GM21737 (cell line): ENCODE data around the gene ANKDD1A.

Experiments
- ATAC-seq: cut with Tn5 transposase; IDR thresholded peaks from one replicate; pipeline ENCODE4 v1.9.1; 2021; ENCODE audit warnings: mild to moderate bottlenecking, moderate library complexity; ENCODE audit not compliant: unreplicated experiment

Gene ANKDD1A

DNA sequence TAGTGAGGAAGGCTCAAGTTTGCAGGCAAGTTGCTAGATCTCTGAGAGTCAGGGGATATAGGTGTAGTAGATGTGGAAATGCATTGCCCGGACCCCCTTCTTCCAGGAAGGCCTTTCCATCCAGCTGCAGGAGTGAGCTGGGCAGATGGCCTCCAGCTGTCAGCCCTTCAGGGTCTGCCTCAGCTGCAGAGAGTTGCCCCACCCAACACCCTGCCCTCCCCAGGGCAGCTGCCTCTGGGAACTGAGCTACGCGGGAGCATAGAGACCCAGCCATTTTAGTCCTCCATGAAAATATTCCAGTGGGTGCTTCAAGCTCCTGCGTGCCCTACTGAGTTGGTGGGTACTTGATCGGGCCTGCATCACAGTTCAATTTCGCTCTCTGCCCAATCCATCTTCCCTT is 48.5 kb downstream of the ANKDD1A start:
- no peak for ATAC-seq

DNA sequence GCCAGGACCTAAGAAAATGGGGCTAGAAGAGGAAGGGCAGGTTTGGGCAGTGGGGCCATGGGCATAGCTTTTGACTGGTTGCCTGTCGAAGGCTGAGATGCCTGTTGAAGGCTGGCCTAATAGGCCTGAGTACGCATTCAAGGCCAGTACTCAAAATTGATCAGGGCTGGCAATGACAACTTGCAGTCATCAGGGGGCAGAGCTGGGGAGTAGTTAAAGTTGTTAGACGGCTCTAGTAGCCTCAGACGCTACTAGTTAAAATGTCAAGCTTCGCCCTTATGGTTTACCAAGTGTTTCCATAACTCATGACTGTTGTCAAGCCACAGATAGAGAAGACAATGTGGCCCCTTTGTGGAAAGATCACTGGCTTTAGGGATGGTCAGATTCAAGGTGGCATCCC is 49.3 kb downstream of the ANKDD1A start:
- ATAC-seq = no peak

DNA sequence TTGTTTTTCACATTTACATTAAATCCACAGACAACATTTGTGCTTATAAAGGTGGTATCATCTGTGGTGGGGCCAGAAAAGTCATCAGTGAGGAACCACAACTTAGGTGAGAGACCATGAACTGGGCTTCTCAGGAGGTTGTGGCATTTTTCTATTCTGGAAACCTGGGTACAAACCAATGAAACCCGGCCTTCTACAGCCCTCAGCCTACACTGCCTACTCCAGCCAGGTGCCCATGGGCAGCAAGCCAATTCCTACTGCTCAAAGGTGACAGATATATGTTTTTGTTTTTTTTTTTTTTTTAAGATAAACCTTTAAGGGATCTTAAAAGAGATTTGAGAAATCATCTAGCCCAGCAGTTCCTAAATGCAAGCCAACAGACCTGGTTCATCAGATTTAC is 57.7 kb downstream of the ANKDD1A start:
- no peak for ATAC-seq

DNA sequence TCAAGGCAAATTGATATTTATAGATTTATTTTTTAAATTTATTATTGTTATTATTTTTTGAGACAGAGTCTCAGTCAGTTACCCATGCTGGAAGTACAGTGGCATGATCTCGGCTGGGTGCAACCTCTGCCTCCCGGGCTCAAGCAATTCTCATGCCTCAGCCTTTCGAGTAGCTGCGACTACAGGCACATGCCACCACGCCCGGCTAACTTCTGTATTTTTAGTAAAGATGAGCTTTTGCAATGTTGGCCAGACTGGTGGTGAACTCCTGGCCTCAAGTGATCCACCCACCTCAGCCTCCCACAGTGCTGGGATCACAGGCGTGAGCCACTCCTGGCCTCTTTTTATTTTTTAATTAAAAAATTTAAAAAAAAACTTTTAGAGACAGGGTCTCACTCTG is 59.0 kb downstream of the ANKDD1A start:
- no peak for ATAC-seq

- ATAC-seq = no peak
These were observed 63.7 kb downstream of the ANKDD1A start for GRCh38 chr15:64975390-64975789.

- ATAC-seq = no peak
These were observed 67.6 kb downstream of the ANKDD1A start for GRCh38 chr15:64979252-64979710.

DNA sequence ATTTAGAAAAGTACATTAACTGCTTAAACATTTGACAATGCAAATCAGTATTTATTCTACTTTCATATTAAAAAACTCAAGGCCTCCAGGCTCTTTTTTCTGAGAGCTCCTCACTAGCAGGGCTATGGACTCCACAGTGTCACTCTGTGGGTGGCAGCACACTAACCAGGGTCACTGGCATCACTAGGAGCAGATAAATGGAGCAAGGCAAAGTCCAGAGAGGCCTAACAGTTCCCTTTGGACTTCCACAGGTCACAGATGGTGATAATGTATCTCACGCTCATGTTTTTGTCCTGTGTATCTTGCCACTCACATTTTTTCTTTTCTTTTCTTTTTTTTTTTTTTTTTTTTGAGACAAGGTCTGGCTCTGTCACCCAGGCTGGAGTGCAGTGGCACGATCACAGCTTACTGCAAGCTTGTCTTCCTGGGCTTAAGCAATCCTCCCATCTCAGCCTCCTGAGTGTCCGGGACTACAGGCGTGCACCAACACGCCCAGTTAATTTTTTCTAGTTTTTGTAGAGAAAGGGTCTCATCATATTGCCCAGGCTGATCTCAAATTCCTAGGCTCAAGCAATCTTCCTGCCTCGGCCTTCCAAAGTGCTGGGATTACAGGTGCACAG is 70.2 kb downstream of the ANKDD1A start:
- ATAC-seq = no peak

DNA sequence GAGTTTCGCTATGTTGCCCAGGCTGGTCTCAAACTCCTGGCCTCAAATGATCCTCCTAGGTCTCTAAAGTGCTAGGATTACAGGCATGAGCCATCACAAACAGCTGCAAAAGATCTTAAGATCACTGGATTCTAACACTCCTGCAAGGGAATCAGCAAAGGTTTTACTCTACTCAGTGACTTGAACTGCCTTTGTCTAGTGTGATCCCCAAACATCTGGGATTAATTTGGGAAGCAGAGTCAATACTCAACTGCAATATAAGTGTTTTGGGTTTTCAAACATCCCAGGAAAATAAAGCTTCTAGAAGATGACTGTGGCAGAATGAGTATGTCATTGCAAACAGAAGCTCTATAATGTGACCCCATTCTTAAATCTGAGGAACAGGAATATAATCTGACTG is 70.8 kb downstream of the ANKDD1A start:
- ATAC-seq = no peak

DNA sequence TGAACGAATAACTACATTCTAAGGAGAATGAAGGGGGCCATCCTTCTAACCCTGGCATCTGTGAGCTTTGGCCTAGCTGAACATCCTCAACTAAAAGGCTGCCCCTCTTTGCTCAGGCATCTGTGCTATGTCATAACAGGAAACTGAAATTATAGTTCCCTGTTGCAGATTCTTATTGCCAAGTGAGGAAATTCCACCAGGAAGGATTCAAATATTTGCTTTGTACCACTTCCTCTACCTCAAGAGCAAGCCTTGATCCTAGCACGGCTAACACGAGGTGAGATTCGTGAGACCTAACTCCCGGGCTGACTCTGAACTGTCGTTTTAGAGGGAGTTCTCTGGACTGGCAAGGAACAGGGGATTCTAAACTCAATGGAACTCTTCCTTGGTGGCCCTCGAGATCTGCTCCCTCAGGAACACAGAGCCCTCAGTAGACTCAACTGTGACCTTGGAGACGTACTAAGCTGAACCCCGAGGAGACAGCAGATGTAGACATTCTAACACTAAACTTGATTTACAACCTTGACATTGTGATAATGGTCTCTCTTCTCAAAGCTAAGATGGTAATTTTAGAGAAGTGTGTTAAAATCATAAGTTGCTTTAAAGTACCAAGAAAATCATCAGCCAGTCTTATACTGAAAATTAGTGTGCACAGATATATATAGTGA is 73.8 kb downstream of the ANKDD1A start:
- no peak for ATAC-seq

DNA sequence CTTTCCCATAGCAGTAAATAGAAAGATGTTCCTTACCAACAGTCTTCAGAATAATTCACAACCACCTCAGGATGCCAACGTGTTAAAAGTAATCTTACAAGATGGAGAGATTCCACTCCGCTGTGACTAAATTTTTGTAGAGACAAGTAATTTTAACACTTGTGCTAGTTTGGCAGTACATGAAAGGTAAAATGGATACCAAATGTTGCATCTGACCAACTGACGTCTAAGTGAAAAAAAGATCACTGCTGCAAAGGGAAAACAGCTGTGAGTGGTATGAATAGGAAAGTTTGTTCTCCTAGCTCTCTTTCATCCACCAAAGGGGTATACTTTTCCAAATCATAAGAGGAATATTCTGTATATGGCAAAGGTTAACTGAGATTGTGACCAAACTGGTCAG is 75.4 kb downstream of the ANKDD1A start:
- ATAC-seq = no peak

DNA sequence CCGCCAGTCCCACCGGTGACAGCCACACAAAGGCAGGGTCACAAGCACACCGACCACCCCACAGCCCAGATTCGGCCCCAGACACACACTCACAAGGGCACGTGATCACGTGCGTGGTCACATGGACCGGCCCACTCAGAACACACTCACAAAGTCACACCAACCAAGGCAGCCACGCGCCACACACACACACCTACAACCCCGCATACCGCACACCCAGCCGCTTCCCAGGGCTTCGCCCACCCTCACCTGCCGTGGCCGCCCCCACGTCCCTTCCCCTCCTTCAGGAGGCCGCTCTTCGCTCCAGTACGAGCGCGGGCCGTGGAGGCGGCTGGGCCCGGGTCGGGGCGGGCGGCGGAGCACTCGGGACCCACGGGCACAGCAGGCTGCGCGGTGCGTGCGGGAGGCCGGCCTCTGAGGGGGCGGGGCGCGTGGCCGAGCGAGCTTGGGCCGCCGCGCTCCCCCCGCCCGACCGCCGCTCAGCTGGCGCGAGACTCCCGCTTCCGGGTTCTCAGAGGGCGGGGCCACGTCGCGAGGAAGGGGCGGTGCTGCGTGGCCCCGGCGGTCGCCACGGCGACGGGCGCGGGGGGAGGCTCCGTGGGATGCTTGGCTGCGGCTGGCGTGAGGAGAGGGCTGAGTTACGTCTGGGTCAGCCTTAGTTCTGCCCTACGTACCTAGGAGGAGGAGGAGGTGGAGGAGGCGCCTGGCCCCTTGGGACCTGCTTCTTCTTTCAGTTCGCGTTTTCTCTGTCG is 77.9 kb downstream of the ANKDD1A start, which contains the start of gene SPG21:
TSS of gene SPG21 (minus strand) at position 499 of the 752 bp plus-strand sequence. CDS start 6,345 bp downstream, outside the sequence.
- peak; percentile 92 for ATAC-seq

- ATAC-seq = no peak
These were observed 78.4 kb downstream of the ANKDD1A start for GRCh38 chr15:64990168-64990470.

DNA sequence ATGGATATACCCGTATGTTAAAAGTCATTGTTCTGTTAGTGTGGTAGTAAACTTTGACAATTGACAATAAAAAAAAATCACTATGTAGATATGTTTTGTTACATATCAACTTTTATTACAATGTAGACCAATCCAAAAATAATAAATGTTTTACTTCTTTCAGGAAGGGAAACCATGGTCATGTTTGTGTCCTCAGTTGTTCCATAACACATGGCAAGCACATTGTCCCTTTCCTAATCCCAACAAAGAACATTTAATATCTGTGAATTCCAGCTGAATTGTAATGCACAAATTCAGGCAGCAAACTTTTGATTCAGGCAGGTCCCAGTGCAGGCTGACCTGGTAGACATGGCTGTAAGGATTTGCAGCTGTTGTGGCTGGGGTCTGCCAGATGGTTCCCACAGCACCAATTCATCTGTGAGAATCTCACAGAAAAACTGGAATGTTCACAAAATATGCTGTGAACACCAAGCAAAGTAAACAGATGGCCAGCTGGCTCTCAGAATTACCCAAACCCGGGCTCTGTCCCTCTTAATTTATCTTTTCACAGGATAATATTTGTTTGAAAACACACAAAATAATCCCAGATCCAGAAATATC is 79.9 kb downstream of the ANKDD1A start:
- no peak for ATAC-seq

DNA sequence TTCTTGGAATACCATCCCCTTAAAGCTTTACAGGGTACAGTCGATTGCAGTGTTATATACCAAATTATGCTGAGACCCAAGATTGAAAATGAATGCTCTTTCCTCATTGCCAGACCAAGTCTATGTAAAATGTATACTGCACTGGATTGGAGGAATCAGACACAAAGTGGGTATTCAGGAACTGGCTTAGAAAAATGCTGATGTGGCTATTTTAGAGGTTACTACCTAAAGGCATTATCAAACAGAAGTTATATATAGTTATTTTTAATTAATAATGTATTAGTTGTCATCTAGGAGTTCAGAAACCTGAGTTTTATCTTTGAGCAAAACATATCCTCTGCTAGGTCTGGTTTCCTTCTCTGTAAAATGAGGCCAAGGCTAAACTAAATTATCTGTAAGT is 81.6 kb downstream of the ANKDD1A start:
- ATAC-seq = no peak

DNA sequence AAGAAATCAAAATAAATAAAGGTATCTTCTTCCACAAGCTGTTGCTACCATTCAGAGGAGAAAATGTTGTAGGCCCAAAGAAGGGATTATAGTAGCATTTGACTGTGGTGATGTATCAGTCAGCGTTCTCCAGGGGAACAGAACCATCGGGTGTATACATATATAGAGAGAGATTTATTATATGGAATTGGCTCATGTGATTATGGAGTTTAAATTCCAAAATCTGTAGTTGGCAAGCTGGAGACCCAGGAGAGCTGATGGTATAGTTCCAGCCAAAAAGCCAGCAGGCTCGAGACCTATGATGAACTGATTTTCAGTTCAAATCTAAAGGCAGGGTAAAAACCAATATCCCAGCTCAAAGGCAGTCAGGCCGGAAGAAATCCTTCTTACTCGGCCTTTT is 85.4 kb downstream of the ANKDD1A start:
- no peak for ATAC-seq

DNA sequence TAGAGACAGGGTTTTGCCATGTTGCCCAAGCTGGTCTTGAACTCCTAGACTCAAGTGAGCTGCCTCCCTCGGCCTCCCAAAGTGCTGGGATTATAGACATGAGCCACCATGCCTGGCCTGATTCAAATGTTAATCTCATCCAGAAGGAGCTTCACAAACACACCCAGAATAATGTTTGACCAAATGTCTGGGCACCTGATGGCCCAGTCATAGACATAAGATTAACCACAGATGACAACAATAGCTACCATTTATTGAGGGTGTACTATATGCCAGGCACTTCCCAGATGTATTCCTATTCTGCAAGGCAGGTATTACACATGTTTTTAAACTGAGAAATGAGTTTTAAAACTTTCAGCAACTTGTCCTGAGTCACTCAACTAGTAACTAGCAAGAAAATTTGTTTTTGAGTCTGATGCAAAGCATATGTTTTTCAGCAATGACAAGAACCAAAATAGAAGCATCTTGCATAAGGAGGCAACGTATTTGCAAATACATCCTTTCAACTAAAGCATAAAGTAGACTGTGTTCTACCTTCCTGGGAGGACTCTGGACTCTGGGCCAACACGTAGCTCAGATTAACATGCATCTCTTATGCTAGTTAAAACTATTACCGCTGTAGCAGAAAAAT is 86.2 kb downstream of the ANKDD1A start:
- ATAC-seq = no peak

- no peak for ATAC-seq
These were observed 93.3 kb downstream of the ANKDD1A start for GRCh38 chr15:65004993-65005392.

GRCh38 chr15:65006876-65007275 is 95.2 kb downstream of the ANKDD1A start:
- ATAC-seq = no peak
